Activated naive CD8-positive, alpha-beta T cell treated with anti-CD3 and anti-CD28 coated beads, Interleukin-2, amount 50 U/mL, for 24 hours (primary cell): ENCODE data around the gene GTF2IRD1.
"Not testable (repeated sequence)": the region's sequence is repeated elsewhere in the genome, so short reads cannot be mapped to it uniquely, and the experiment has no call there.

Source experiments
- ATAC-seq: fragments of 150-1000 bp; cut with Tn5 transposase; one replicate; pipeline ENCODE4 v1.10.0; 2021
- DNase-seq: peaks from one replicate; pipeline ENCODE4 v3.0.0; 2021
- H3K27ac Mint-ChIP-seq: one replicate; pipeline ENCODE4 v1.8.0; 2021; ENCODE audit warnings: mild to moderate bottlenecking, mixed read lengths
- H3K27me3 Mint-ChIP-seq: one replicate; pipeline ENCODE4 v1.8.0; 2021; ENCODE audit warnings: mixed read lengths
- H3K36me3 Mint-ChIP-seq: one replicate; pipeline ENCODE4 v1.8.0; 2021; ENCODE audit warnings: low read depth, mixed read lengths
- H3K4me1 Mint-ChIP-seq: one replicate; pipeline ENCODE4 v1.8.0; 2021; ENCODE audit warnings: mixed read lengths
- H3K4me3 Mint-ChIP-seq: one replicate; pipeline ENCODE4 v1.8.0; 2021; ENCODE audit warnings: mild to moderate bottlenecking, moderate library complexity, mixed read lengths
- H3K9me3 Mint-ChIP-seq: one replicate; pipeline ENCODE4 v1.8.0; 2021; ENCODE audit warnings: mixed read lengths

The GTF2IRD1 gene

DNA sequence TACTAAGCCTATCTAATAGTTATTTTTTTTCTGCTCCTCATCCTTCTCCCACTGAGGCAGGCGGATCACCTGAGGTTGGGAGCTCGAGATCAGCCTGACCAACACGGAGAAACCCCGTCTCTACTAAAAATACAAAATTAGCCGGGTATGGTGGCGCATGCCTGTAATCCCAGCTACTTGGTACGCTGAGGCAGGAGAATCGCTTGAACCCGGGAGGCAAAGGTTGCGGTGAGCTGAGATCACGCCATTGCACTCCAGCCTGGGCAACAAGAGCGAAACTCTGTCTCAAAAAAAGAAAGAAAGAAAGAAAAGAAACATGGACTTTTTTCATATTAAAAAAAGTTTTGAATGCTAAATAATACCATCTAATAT, 197.4 kb downstream of the GTF2IRD1 start:
- peaks cover 54% of the 10 kb centered on the region for H3K4me1 Mint-ChIP-seq
- not testable (repeated sequence) for DNase-seq, H3K36me3 Mint-ChIP-seq, H3K27me3 Mint-ChIP-seq, ATAC-seq, H3K9me3 Mint-ChIP-seq
- peak overlapping the region; percentile 94 for H3K4me3 Mint-ChIP-seq
- peak overlapping the region; percentile 96 for H3K27ac Mint-ChIP-seq
